CD8-positive, alpha-beta memory T cell (primary cell): ENCODE results near the gene CAB39. TPM values are rescaled to one million over a fixed set of nuclear protein-coding genes. Genes with fewer than 3 reads are reported as not detected.

ENCODE experiments used
- CTCF ChIA-PET: fragments of 350-600 bp; sonication (Branson Sonifier 250); formaldehyde crosslinking; loops from one replicate; lab custom pipeline; 2021; ENCODE audit warnings: antibody characterized with exemption; lab: Charles Lee
- POLR2A ChIA-PET: fragments of 350-600 bp; sonication (Branson Sonifier 250); formaldehyde crosslinking; loops from one replicate; lab custom pipeline; 2021; ENCODE audit warnings: antibody characterized with exemption; lab: Charles Lee
- DNase-seq, 5 donors: peaks; one replicate each; pipeline versions ENCODE4 v3.0.0 to v3.0.0-alpha.2; 2020 to 2022; ENCODE audit warnings: mixed read lengths in 1 of 5
- H3K27ac ChIP-seq: one replicate; pipeline ENCODE4 v1.7.0; 2013; ENCODE audit warnings: low read depth, mild to moderate bottlenecking, low read length, moderate library complexity
- H3K27me3 ChIP-seq: 2 replicates; pipeline ENCODE4 v1.7.0; 2013; ENCODE audit warnings: low read length, mild to moderate bottlenecking; ENCODE audit not compliant: insufficient read depth, poor library complexity, severe bottlenecking
- H3K36me3 ChIP-seq: 2 replicates; pipeline ENCODE4 v1.7.0; 2013; ENCODE audit warnings: mild to moderate bottlenecking, low read length, moderate library complexity; ENCODE audit not compliant: insufficient read depth
- H3K4me1 ChIP-seq: 2 replicates; pipeline ENCODE4 v1.7.0; 2013; ENCODE audit warnings: mild to moderate bottlenecking, low read length, moderate library complexity; ENCODE audit not compliant: insufficient read depth
- H3K4me3 ChIP-seq: 2 replicates; pipeline ENCODE4 v1.7.0; 2013; ENCODE audit warnings: mild to moderate bottlenecking, low read length
- H3K9me3 ChIP-seq: 2 replicates; pipeline ENCODE4 v1.7.0; 2013; ENCODE audit warnings: mild to moderate bottlenecking, low read length
- H3K27ac Mint-ChIP-seq, 8 donors: one replicate each; pipeline ENCODE4 v1.8.0; 2020 to 2021; ENCODE audit warnings: mixed read lengths in 8 of 8, mild to moderate bottlenecking in 6 of 8, inconsistent platforms in 3 of 8, moderate library complexity in 3 of 8
- H3K27me3 Mint-ChIP-seq, 2 donors: one replicate each; pipeline ENCODE4 v1.8.0; 2020 to 2021; ENCODE audit warnings: mixed read lengths in 2 of 2, mild to moderate bottlenecking in 1 of 2, moderate library complexity in 1 of 2
- H3K36me3 Mint-ChIP-seq, 3 donors: one replicate each; pipeline ENCODE4 v1.8.0; 2020 to 2021; ENCODE audit warnings: mixed read lengths in 3 of 3, inconsistent platforms in 1 of 3, mild to moderate bottlenecking in 1 of 3
- H3K4me1 Mint-ChIP-seq, 3 donors: one replicate each; pipeline ENCODE4 v1.8.0; 2020 to 2021; ENCODE audit warnings: mixed read lengths in 3 of 3, inconsistent platforms in 1 of 3, mild to moderate bottlenecking in 1 of 3
- H3K4me3 Mint-ChIP-seq, 7 donors: one replicate each; pipeline ENCODE4 v1.8.0; 2020 to 2021; ENCODE audit warnings: mixed read lengths in 7 of 7, mild to moderate bottlenecking in 6 of 7, moderate library complexity in 4 of 7, inconsistent platforms in 2 of 7
- H3K9me3 Mint-ChIP-seq, 5 donors: one replicate each; pipeline ENCODE4 v1.8.0; 2020 to 2022; ENCODE audit warnings: mixed read lengths in 5 of 5, mild to moderate bottlenecking in 3 of 5, moderate library complexity in 2 of 5, inconsistent platforms in 1 of 5
- polyA plus RNA-seq: library from polyadenylated mRNA; unstranded; fragments of 300-500 nt; fragmentation: Illumina TruSeq; gene quantifications from one replicate; pipeline ENCODE4 v1.2.3, GENCODE V29; 2021
- total RNA-seq, 2 experiments: library from RNA; stranded (reverse); gene quantifications; one replicate each; pipeline ENCODE4 v1.2.3, GENCODE V29; 2021

CAB39 gene
- total and polyA plus RNA-seq, 3 experiments from 2014 or later = 80.8 to 147 (median 136) TPM

DNA sequence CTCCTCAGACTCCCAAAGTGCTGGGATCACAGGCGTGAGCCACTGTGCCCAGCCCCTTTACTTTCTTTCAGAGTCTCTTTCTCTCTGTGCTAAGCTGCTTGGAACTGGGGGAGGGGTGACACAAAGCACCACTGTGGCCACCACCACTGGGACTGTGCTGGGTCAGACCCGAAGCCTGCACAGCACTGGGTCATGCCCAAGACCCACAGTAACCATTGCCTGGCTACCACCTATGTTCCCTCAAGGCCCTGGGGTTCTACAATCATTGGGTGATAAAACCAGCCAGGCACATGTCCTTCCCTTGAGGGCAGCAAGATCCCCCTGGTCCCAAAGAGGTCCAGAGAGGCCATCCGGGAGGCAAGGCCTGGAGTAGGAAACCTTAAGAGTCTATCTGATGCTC, 9.1 kb upstream of the CAB39 start:
- CTCF ChIA-PET = interaction anchor here (0.8 to 1.8 kb wide), 2 partner anchors 10 to 376 kb away, joined by 3 to 6 read pairs; partner anchors contain the start of gene SP140L
- H3K9me3 Mint-ChIP-seq = peaks cover 7 to 14% (median 9%) of the 10 kb centered on the region in 5 donors

GRCh38 chr2:230706053-230706521, 6.6 kb upstream of the CAB39 start:
- DNase-seq = no peak
- Histone ChIP-seq H3K4me1 (no peaks in the 10 kb centered on the region), H3K27ac (no peak overlapping the region), H3K4me3 (no peak overlapping the region), H3K36me3 (no peaks in the 10 kb centered on the region), H3K27me3 (no peaks in the 10 kb centered on the region), H3K9me3 (no peaks in the 10 kb centered on the region)
- ChIA-PET POLR2A (no interaction called here), CTCF (interaction anchor here (1.0 kb wide), 1 partner anchor 8 kb away, joined by 3 read pairs; no protein-coding TSS in a partner anchor)
- Mint-ChIP-seq H3K27ac (no peak overlapping the region), H3K27me3 (peaks cover 0 to 2% of the 10 kb centered on the region in 2 donors), H3K9me3 (peaks cover 7 to 14% (median 9%) of the 10 kb centered on the region in 5 donors), H3K36me3 (peaks cover 3 to 17% (median 3%) of the 10 kb centered on the region in 3 donors), H3K4me3 (peak overlapping the region in 1 of 7 donors; percentile 9), H3K4me1 (peaks cover 0 to 4% (median 0%) of the 10 kb centered on the region in 3 donors)

More for the DNA sequence above, 9.1 kb upstream of the CAB39 start:
- H3K27me3 Mint-ChIP-seq = peaks cover 0 to 2% of the 10 kb centered on the region in 2 donors
- DNase-seq = no peak
- H3K4me3 Mint-ChIP-seq = no peak overlapping the region
- Histone ChIP-seq H3K27ac (no peak overlapping the region), H3K36me3 (no peaks in the 10 kb centered on the region), H3K4me3 (no peak overlapping the region), H3K27me3 (no peaks in the 10 kb centered on the region), H3K9me3 (no peaks in the 10 kb centered on the region), H3K4me1 (no peaks in the 10 kb centered on the region)
- POLR2A ChIA-PET = no interaction called here
- H3K36me3 Mint-ChIP-seq = peaks cover 3 to 17% (median 3%) of the 10 kb centered on the region in 3 donors
- H3K27ac Mint-ChIP-seq = peak overlapping the region in 1 of 8 donors; percentile 14
- peaks cover 0 to 4% (median 0%) of the 10 kb centered on the region in 3 donors for H3K4me1 Mint-ChIP-seq

GRCh38 chr2:230706966-230707365, 5.7 kb upstream of the CAB39 start:
- POLR2A ChIA-PET = interaction anchor here (1.0 kb wide), 1 partner anchor 11 kb away, joined by 3 read pairs; no protein-coding TSS in a partner anchor
- H3K4me1 ChIP-seq = peaks cover 3% of the 10 kb centered on the region

DNA sequence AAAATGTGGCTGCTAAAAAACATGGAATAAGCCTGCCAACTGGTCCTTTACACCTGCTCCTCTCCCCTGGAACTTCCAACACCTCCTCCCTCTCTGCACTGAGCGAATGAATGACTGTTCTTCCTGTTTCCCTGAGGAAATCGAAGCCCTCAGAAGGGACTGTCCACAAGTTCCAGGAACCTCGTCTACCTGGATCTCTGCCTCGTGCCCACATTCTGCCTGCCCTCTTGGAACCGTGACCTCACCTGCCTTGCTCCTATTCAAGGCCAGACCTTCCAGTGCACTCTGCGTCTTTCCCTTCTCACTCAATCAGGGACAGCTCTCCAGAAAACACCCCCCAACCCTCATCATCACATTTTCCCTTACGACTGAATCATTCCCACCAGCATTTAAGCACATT, 4.4 kb upstream of the CAB39 start:
- H3K4me3 ChIP-seq = no peak overlapping the region
- Mint-ChIP-seq H3K36me3 (peaks cover 3 to 6% (median 3%) of the 10 kb centered on the region in 3 donors), H3K9me3 (peaks cover 0 to 3% (median 0%) of the 10 kb centered on the region in 5 donors), H3K4me1 (peaks cover 4 to 10% (median 8%) of the 10 kb centered on the region in 3 donors), H3K27me3 (peaks cover 0 to 2% of the 10 kb centered on the region in 2 donors), H3K4me3 (peak overlapping the region in 1 of 7 donors; percentile 22), H3K27ac (no peak overlapping the region)
- ChIA-PET CTCF (no interaction called here), POLR2A (no interaction called here)
- no peak for DNase-seq
- H3K9me3 ChIP-seq = no peaks in the 10 kb centered on the region
- H3K36me3 ChIP-seq = no peaks in the 10 kb centered on the region
- H3K4me1 ChIP-seq = peaks cover 7% of the 10 kb centered on the region
- no peak overlapping the region for H3K27ac ChIP-seq
- H3K27me3 ChIP-seq = no peaks in the 10 kb centered on the region

More at GRCh38 chr2:230706966-230707365, 5.7 kb upstream of the CAB39 start:
- peaks cover 0 to 4% (median 1%) of the 10 kb centered on the region in 3 donors for H3K4me1 Mint-ChIP-seq
- DNase-seq = no peak
- H3K36me3 Mint-ChIP-seq = peaks cover 3 to 13% (median 3%) of the 10 kb centered on the region in 3 donors
- Histone ChIP-seq H3K36me3 (no peaks in the 10 kb centered on the region), H3K4me3 (no peak overlapping the region), H3K27ac (no peak overlapping the region), H3K9me3 (no peaks in the 10 kb centered on the region), H3K27me3 (no peaks in the 10 kb centered on the region)
- peaks cover 6 to 11% (median 9%) of the 10 kb centered on the region in 5 donors for H3K9me3 Mint-ChIP-seq
- peak overlapping the region in 1 of 8 donors; percentile 79 for H3K27ac Mint-ChIP-seq
- peak overlapping the region in 1 of 7 donors; percentile 60 for H3K4me3 Mint-ChIP-seq
- H3K27me3 Mint-ChIP-seq = peaks cover 0 to 2% of the 10 kb centered on the region in 2 donors
- CTCF ChIA-PET = no interaction called here

DNA sequence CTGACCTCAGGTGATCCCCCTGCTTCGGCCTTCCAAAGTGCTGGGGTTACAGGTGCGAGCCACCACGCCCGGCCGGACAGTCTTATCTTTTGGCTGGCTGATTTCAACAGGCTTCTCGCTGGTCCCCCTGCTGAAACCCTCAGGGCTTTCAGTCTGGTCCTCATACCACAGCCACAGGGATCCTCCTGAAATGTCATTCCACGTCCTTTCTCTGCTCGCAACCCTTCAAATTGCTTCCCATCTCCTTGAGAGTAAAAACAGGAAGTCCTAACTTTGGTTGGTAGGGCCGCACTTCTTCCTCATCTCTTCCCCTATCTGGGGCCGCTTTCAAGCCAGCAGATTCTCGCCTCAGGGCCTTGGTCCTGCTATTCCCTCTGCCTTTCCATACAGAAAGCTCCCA, 1.4 kb upstream of the CAB39 start:
- H3K4me3 Mint-ChIP-seq = peak overlapping the region; percentile 8 to 98 (median 59)
- H3K27me3 Mint-ChIP-seq = peaks cover 0 to 2% of the 10 kb centered on the region in 2 donors
- Histone ChIP-seq H3K27me3 (no peaks in the 10 kb centered on the region), H3K9me3 (no peaks in the 10 kb centered on the region), H3K4me1 (peaks cover 24% of the 10 kb centered on the region), H3K36me3 (no peaks in the 10 kb centered on the region), H3K27ac (no peak overlapping the region), H3K4me3 (no peak overlapping the region)
- peak overlapping the region in 1 of 8 donors; percentile 48 for H3K27ac Mint-ChIP-seq
- H3K9me3 Mint-ChIP-seq = no peaks in the 10 kb centered on the region
- DNase-seq = no peak
- H3K4me1 Mint-ChIP-seq = peaks cover 24 to 32% (median 31%) of the 10 kb centered on the region in 3 donors
- ChIA-PET CTCF (interaction anchor here (1.0 to 3.5 kb wide), 4 partner anchors 11 to 87 kb away, joined by 3 to 34 read pairs (median 6); no protein-coding TSS in a partner anchor), POLR2A (interaction anchor here (0.7 kb wide), 1 partner anchor 297 kb away, joined by 4 read pairs; no protein-coding TSS in a partner anchor)
- H3K36me3 Mint-ChIP-seq = peaks cover 0 to 20% (median 0%) of the 10 kb centered on the region in 3 donors

DNA sequence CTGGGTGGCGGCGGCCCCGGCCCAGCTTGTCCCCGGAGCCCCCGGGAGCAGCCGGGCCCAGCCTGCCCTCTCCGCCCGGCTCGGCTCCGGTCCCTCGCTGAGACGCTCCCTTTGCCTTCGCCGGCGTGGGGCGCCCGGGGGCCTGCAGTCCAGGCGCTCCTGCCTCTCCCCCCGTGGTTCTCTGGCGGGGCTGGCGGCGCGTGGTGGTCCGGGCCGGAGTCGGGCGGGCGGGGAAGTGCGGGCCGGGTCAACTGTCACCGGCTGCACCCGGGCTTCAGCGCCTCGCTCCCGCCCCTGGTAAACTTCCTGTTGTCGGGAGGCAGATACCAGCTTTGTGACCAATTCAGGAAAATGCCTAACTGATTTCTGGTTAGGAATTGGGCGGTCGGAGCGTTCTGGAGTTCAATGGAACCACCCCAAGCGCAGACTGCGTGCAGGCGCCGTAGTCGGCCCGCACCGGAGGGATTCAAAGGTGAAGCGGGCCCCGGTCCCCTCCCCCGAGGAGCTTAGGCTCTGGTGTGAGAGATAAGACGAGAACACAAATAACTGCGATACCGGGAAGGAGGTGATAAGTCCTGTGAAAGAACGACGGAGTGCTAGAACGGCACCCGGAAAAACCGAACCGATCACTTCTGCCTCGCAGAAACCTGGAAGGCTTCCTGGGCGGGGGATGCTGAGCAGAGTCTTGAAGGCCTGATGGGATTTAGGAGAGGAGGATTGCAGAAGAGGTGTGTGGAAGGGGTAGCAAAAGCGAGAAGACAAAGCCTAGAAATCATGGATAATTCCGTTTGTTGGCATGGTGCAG, 891 bp downstream of the CAB39 start:
- Mint-ChIP-seq H3K4me3 (peak overlapping the region; percentile 91 to 100 (median 94)), H3K36me3 (peaks cover 0 to 24% (median 0%) of the 10 kb centered on the region in 3 donors), H3K4me1 (peaks cover 42 to 54% (median 50%) of the 10 kb centered on the region in 3 donors), H3K9me3 (no peaks in the 10 kb centered on the region), H3K27ac (peak overlapping the region; percentile 86 to 100 (median 96)), H3K27me3 (no peaks in the 10 kb centered on the region)
- ChIA-PET POLR2A (interaction anchor here (0.6 to 2.1 kb wide), 9 partner anchors 9 to 111 kb away, joined by 3 to 12 read pairs (median 4); no protein-coding TSS in a partner anchor), CTCF (interaction anchor here (0.7 to 3.5 kb wide), 22 partner anchors 9 to 110 kb away, joined by 3 to 34 read pairs (median 4); no protein-coding TSS in a partner anchor)
- Histone ChIP-seq H3K27me3 (no peaks in the 10 kb centered on the region), H3K9me3 (no peaks in the 10 kb centered on the region), H3K4me3 (peak overlapping the region; percentile 96), H3K36me3 (no peaks in the 10 kb centered on the region), H3K4me1 (peaks cover 45% of the 10 kb centered on the region), H3K27ac (peak overlapping the region; percentile 71)
- peak; percentile 10 to 58 (median 19) for DNase-seq

DNA sequence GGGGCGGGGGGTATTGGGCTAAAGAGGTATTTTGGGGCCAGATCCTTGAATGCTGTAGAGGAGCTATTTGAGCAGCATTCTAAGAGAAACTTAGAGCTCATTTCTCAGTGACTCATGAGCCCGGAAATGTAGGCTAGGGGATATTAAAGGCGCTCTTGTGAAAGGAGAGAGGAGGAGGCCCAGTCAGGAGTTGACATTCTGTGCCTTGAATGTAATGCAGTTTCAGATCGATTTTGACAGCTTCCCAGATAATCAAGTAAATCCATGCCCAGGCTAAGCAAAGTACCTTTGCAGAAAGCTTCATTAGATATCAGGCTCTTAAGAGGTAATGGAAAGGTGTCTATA, 1.5 kb downstream of the CAB39 start:
- DNase-seq = peak; percentile 8 to 52 (median 36)
- Histone ChIP-seq H3K4me3 (peak overlapping the region; percentile 96), H3K4me1 (peaks cover 48% of the 10 kb centered on the region), H3K9me3 (no peaks in the 10 kb centered on the region), H3K27ac (peak overlapping the region; percentile 71), H3K36me3 (no peaks in the 10 kb centered on the region), H3K27me3 (no peaks in the 10 kb centered on the region)
- Mint-ChIP-seq H3K27me3 (no peaks in the 10 kb centered on the region), H3K4me3 (peak overlapping the region; percentile 91 to 100 (median 94)), H3K4me1 (peaks cover 47 to 60% (median 56%) of the 10 kb centered on the region in 3 donors), H3K9me3 (no peaks in the 10 kb centered on the region), H3K27ac (peak overlapping the region; percentile 86 to 100 (median 96)), H3K36me3 (peaks cover 0 to 24% (median 0%) of the 10 kb centered on the region in 3 donors)
- ChIA-PET POLR2A (interaction anchor here (0.6 to 2.1 kb wide), 8 partner anchors 9 to 111 kb away, joined by 3 to 12 read pairs (median 4); no protein-coding TSS in a partner anchor), CTCF (interaction anchor here (0.7 to 3.5 kb wide), 22 partner anchors 8 to 110 kb away, joined by 3 to 34 read pairs (median 4); no protein-coding TSS in a partner anchor)
